HG03460 (cell line): ENCODE data around the gene FLT1.

ENCODE experiments used
- ATAC-seq: cut with Tn5 transposase; IDR thresholded peaks from one replicate; pipeline ENCODE4 v1.9.1; 2021; ENCODE audit not compliant: unreplicated experiment

The FLT1 gene

GRCh38 chr13:28257305-28257704 lies 237.6 kb downstream of the FLT1 start:
- no peak for ATAC-seq

GRCh38 chr13:28252547-28252946 lies 242.4 kb downstream of the FLT1 start:
- ATAC-seq: no peak

GRCh38 chr13:28251466-28251865 lies 243.5 kb downstream of the FLT1 start:
- no peak for ATAC-seq

- ATAC-seq: no peak
These were observed 244.4 kb downstream of the FLT1 start for GRCh38 chr13:28250542-28250941.
